Measurements from ENCODE around the gene OCEL1.

The OCEL1 gene

GRCh38 chr19:17236811-17237543, 11.0 kb downstream of the OCEL1 start:
- H4K8ac ChIP-seq (ENCODE audit: low read length): no peak overlapping the region
- H2BK120ac ChIP-seq (ENCODE audit: low read depth, low read length): no peak overlapping the region
- H2AK5ac ChIP-seq (ENCODE audit: low read length, severe bottlenecking): no peak overlapping the region
- H3K9me3 ChIP-seq (ENCODE audit: control insufficient read depth, low read length): no peaks in the 10 kb centered on the region
- H2AFZ ChIP-seq (ENCODE audit: low read depth, low read length): no peak overlapping the region
- H2BK5ac ChIP-seq (ENCODE audit: low read depth, low read length, poor library complexity, severe bottlenecking): no peak overlapping the region
- H3K4me1 ChIP-seq (ENCODE audit: control insufficient read depth, insufficient read depth, low read depth, low read length): peaks cover 34% of the 10 kb centered on the region
- no peak overlapping the region for H3K4me3 ChIP-seq (ENCODE audit: insufficient read depth in 1 of 2, low read depth in 1 of 2, low read length in 2 of 2)
- H3K23ac ChIP-seq (ENCODE audit: low read length in 2 of 2): no peak overlapping the region
- H3K9ac ChIP-seq (ENCODE audit: low read length): no peak overlapping the region
- peak overlapping the region in 1 of 2 experiments; percentile 87 for H2BK12ac ChIP-seq (ENCODE audit: low read length in 2 of 2)
- H3K18ac ChIP-seq (ENCODE audit: low read depth in 1 of 2, low read length in 2 of 2): peak overlapping the region in 1 of 2 experiments; percentile 90
- no peak overlapping the region for H3K27ac ChIP-seq (ENCODE audit: low read length, poor library complexity, severe bottlenecking)
- peaks cover 21 to 57% of the 10 kb centered on the region in 2 experiments for H3K36me3 ChIP-seq (ENCODE audit: control insufficient read depth in 1 of 2, insufficient read depth in 2 of 2, low read depth in 1 of 2, low read length in 2 of 2)
- 91% methylated on average over 18 of the region's 18 CpGs for WGBS
- no peak overlapping the region for H3K4me2 ChIP-seq (ENCODE audit: low read length, poor library complexity, severe bottlenecking)
- H3K14ac ChIP-seq (ENCODE audit: low read length in 2 of 2): no peak overlapping the region
- H3K79me1 ChIP-seq (replicated peaks; ENCODE audit: low read length, poor library complexity, severe bottlenecking): peaks cover 16% of the 10 kb centered on the region
- H3K4ac ChIP-seq (ENCODE audit: low read depth in 1 of 2, low read length in 2 of 2): peak overlapping the region in 1 of 2 experiments; percentile 45
- no peaks in the 10 kb centered on the region for H3K27me3 ChIP-seq (ENCODE audit: control insufficient read depth in 1 of 2, insufficient read depth in 1 of 2, low read length in 2 of 2)
- H2BK15ac ChIP-seq (ENCODE audit: low read depth, poor library complexity, severe bottlenecking): no peak overlapping the region
- no peak for DNase-seq
- H4K91ac ChIP-seq (ENCODE audit: low read length): no peak overlapping the region

- Histone ChIP-seq H3K9ac (ENCODE audit: low read length) (no peak overlapping the region), H2BK5ac (ENCODE audit: low read depth, low read length, poor library complexity, severe bottlenecking) (no peak overlapping the region), H3K4me3 (ENCODE audit: insufficient read depth in 1 of 2, low read depth in 1 of 2, low read length in 2 of 2) (no peak overlapping the region), H2AK5ac (ENCODE audit: low read length, severe bottlenecking) (no peak overlapping the region), H3K27me3 (ENCODE audit: control insufficient read depth in 1 of 2, insufficient read depth in 1 of 2, low read length in 2 of 2) (no peaks in the 10 kb centered on the region), H3K4ac (ENCODE audit: low read depth in 1 of 2, low read length in 2 of 2) (no peak overlapping the region), H3K27ac (ENCODE audit: low read length, poor library complexity, severe bottlenecking) (no peak overlapping the region), H3K14ac (ENCODE audit: low read length in 2 of 2) (no peak overlapping the region), H3K23ac (ENCODE audit: low read length in 2 of 2) (no peak overlapping the region), H4K8ac (ENCODE audit: low read length) (no peak overlapping the region), H3K4me1 (ENCODE audit: control insufficient read depth, insufficient read depth, low read depth, low read length) (peaks cover 43% of the 10 kb centered on the region), H3K4me2 (ENCODE audit: low read length, poor library complexity, severe bottlenecking) (no peak overlapping the region), H3K9me3 (ENCODE audit: control insufficient read depth, low read length) (no peaks in the 10 kb centered on the region), H2BK12ac (ENCODE audit: low read length in 2 of 2) (no peak overlapping the region), H3K79me1 (replicated peaks; ENCODE audit: low read length, poor library complexity, severe bottlenecking) (peaks cover 16% of the 10 kb centered on the region), H2BK15ac (ENCODE audit: low read depth, poor library complexity, severe bottlenecking) (no peak overlapping the region), H2AFZ (ENCODE audit: low read depth, low read length) (no peak overlapping the region), H3K36me3 (ENCODE audit: control insufficient read depth in 1 of 2, insufficient read depth in 2 of 2, low read depth in 1 of 2, low read length in 2 of 2) (peaks cover 12 to 49% of the 10 kb centered on the region in 2 experiments), H4K91ac (ENCODE audit: low read length) (no peak overlapping the region), H2BK120ac (ENCODE audit: low read depth, low read length) (no peak overlapping the region), H3K18ac (ENCODE audit: low read depth in 1 of 2, low read length in 2 of 2) (no peak overlapping the region)
- DNase-seq: no peak
- 96% methylated on average over 13 of the region's 13 CpGs for WGBS
These were observed 12.0 kb downstream of the OCEL1 start for GRCh38 chr19:17237747-17238706.

- Histone ChIP-seq H4K8ac (ENCODE audit: low read length) (peak overlapping the region; percentile 21), H3K9me3 (ENCODE audit: control insufficient read depth, low read length) (no peaks in the 10 kb centered on the region), H2BK15ac (ENCODE audit: low read depth, poor library complexity, severe bottlenecking) (no peak overlapping the region), H2AK5ac (ENCODE audit: low read length, severe bottlenecking) (no peak overlapping the region), H3K4me2 (ENCODE audit: low read length, poor library complexity, severe bottlenecking) (no peak overlapping the region), H4K91ac (ENCODE audit: low read length) (no peak overlapping the region), H3K14ac (ENCODE audit: low read length in 2 of 2) (no peak overlapping the region), H3K79me1 (replicated peaks; ENCODE audit: low read length, poor library complexity, severe bottlenecking) (peaks cover 14% of the 10 kb centered on the region), H3K4me3 (ENCODE audit: insufficient read depth in 1 of 2, low read depth in 1 of 2, low read length in 2 of 2) (no peak overlapping the region), H3K27me3 (ENCODE audit: control insufficient read depth in 1 of 2, insufficient read depth in 1 of 2, low read length in 2 of 2) (no peaks in the 10 kb centered on the region), H3K23ac (ENCODE audit: low read length in 2 of 2) (no peak overlapping the region), H3K18ac (ENCODE audit: low read depth in 1 of 2, low read length in 2 of 2) (no peak overlapping the region), H2BK120ac (ENCODE audit: low read depth, low read length) (no peak overlapping the region), H2BK12ac (ENCODE audit: low read length in 2 of 2) (no peak overlapping the region), H2AFZ (ENCODE audit: low read depth, low read length) (no peak overlapping the region), H3K27ac (ENCODE audit: low read length, poor library complexity, severe bottlenecking) (no peak overlapping the region), H3K4ac (ENCODE audit: low read depth in 1 of 2, low read length in 2 of 2) (no peak overlapping the region), H2BK5ac (ENCODE audit: low read depth, low read length, poor library complexity, severe bottlenecking) (no peak overlapping the region), H3K36me3 (ENCODE audit: control insufficient read depth in 1 of 2, insufficient read depth in 2 of 2, low read depth in 1 of 2, low read length in 2 of 2) (peaks cover 9 to 43% of the 10 kb centered on the region in 2 experiments), H3K9ac (ENCODE audit: low read length) (no peak overlapping the region), H3K4me1 (ENCODE audit: control insufficient read depth, insufficient read depth, low read depth, low read length) (peaks cover 40% of the 10 kb centered on the region)
- no peak for DNase-seq
- WGBS: 90% methylated on average over 24 of the region's 24 CpGs
These were observed 14.2 kb downstream of the OCEL1 start for GRCh38 chr19:17240062-17240752.

Measured in mesenchymal stem cell (in vitro differentiated cells and primary cell).